Hematopoietic multipotent progenitor cell (in vitro differentiated cells): ENCODE measurements around the gene STYXL2. TPM values are rescaled to one million over a fixed set of nuclear protein-coding genes. Genes with fewer than 3 reads are reported as not detected.
A peak's percentile ranks its signal among the peaks of the same experiment; 100 is the strongest.

ENCODE experiments used
- DNase-seq, 3 donors: peaks; one replicate each; pipeline ENCODE4 v3.0.0-alpha.2; 2011 to 2015; ENCODE audit warnings: low read depth in 2 of 3, low spot score in 2 of 3
- total RNA-seq: library from RNA; depleted of rRNA; stranded (reverse); fragments of >200 nt; gene quantifications from one replicate; pipeline ENCODE4 v1.2.3, GENCODE V29; 2012

STYXL2 gene
- total RNA-seq, 1 donor, result 0.27 TPM

GRCh38 chr1:167128261-167129227 lies 34.7 kb downstream of the STYXL2 start:
- peak in 1 of 3 donors; percentile 42 for DNase-seq

GRCh38 chr1:167130829-167131510 lies 37.1 kb downstream of the STYXL2 start:
- DNase-seq, result peak in 1 of 3 donors; percentile 91

GRCh38 chr1:167132301-167133010 lies 38.6 kb downstream of the STYXL2 start:
- peak in 1 of 3 donors; percentile 35 for DNase-seq

GRCh38 chr1:167135281-167135840 lies 41.5 kb downstream of the STYXL2 start:
- no peak for DNase-seq

GRCh38 chr1:167136191-167136614 lies 42.3 kb downstream of the STYXL2 start:
- no peak for DNase-seq

GRCh38 chr1:167136806-167137205 lies 42.9 kb downstream of the STYXL2 start:
- no peak for DNase-seq

GRCh38 chr1:167137332-167137781 lies 43.5 kb downstream of the STYXL2 start:
- DNase-seq, result no peak

- DNase-seq, result no peak
Observed at GRCh38 chr1:167137793-167138510, 44.1 kb downstream of the STYXL2 start.

GRCh38 chr1:167138703-167139102 lies 44.8 kb downstream of the STYXL2 start:
- DNase-seq, result no peak

GRCh38 chr1:167141963-167142362 lies 48.1 kb downstream of the STYXL2 start:
- no peak for DNase-seq

Other genes with a start within 250 kb of the STYXL2 start
- gene TADA1, start 217.8 kb upstream of the STYXL2 start, total RNA-seq, result 14.3 TPM
- 0.27 TPM for gene ILDR2, start 118.5 kb upstream of the STYXL2 start, total RNA-seq
- gene MAEL, start 104.8 kb upstream of the STYXL2 start, total RNA-seq, result not detected
- gene GPA33, start 3.7 kb upstream of the STYXL2 start, total RNA-seq, result 3.5 TPM
- gene POU2F1, start 126.8 kb downstream of the STYXL2 start, total RNA-seq, result 12.1 TPM